Hepatocyte (in vitro differentiated cells): Measurements from ENCODE around the gene CACTIN. TPM values are rescaled to one million over a fixed set of nuclear protein-coding genes. Genes with fewer than 3 reads are reported as not detected.

Experiments
- DNase-seq: peaks from one replicate; pipeline ENCODE4 v3.0.0-alpha.2; 2016; ENCODE audit warnings: low spot score
- H2AFZ ChIP-seq: fragments of 200-600 bp; sonication (generic); 2 replicates; pipeline ENCODE4 v1.6.0; 2016; ENCODE audit warnings: antibody characterized with exemption, mild to moderate bottlenecking
- H3K27ac ChIP-seq: fragments of 200-600 bp; sonication (generic); 2 replicates; pipeline ENCODE4 v1.5.1; 2016; ENCODE audit warnings: mild to moderate bottlenecking
- H3K27me3 ChIP-seq: fragments of 200-600 bp; sonication (generic); 2 replicates; pipeline ENCODE4 v1.6.1; 2016
- H3K36me3 ChIP-seq: fragments of 200-600 bp; sonication (generic); replicated peaks from 2 replicates; pipeline ENCODE4 v1.5.1; 2016; ENCODE audit warnings: low read depth; ENCODE audit not compliant: insufficient read depth
- H3K4me1 ChIP-seq: fragments of 200-600 bp; sonication (generic); 2 replicates; pipeline ENCODE4 v1.5.1; 2016; ENCODE audit warnings: mild to moderate bottlenecking, moderate library complexity; ENCODE audit not compliant: insufficient read depth
- H3K4me2 ChIP-seq: fragments of 200-600 bp; sonication (generic); 2 replicates; pipeline ENCODE4 v1.6.0; 2016
- H3K4me3 ChIP-seq: fragments of 200-600 bp; sonication (generic); 2 replicates; pipeline ENCODE4 v1.5.1; 2016; ENCODE audit warnings: mild to moderate bottlenecking
- H3K79me2 ChIP-seq: fragments of 200-600 bp; sonication (generic); 2 replicates; pipeline ENCODE4 v1.6.0; 2017; ENCODE audit warnings: mild to moderate bottlenecking
- H3K9me2 ChIP-seq: fragments of 200-600 bp; sonication (generic); replicated peaks from 2 replicates; pipeline ENCODE4 v1.6.0; 2017; ENCODE audit warnings: mild to moderate bottlenecking; ENCODE audit not compliant: insufficient read depth
- H3K9me3 ChIP-seq: fragments of 200-600 bp; sonication (generic); 2 replicates; pipeline ENCODE4 v1.5.1; 2016; ENCODE audit warnings: low read depth, mild to moderate bottlenecking
- H4K20me1 ChIP-seq: fragments of 200-600 bp; sonication (generic); 2 replicates; pipeline ENCODE4 v1.6.0; 2016; ENCODE audit warnings: mild to moderate bottlenecking; ENCODE audit not compliant: insufficient read depth, poor library complexity, severe bottlenecking
- EZH2 ChIP-seq: fragments of 200-600 bp; sonication (generic); IDR thresholded peaks from 2 replicates; pipeline ENCODE4 v1.6.1; 2016; ENCODE audit warnings: antibody characterized with exemption, mild to moderate bottlenecking, borderline replicate concordance
- EZH2phosphoT487 ChIP-seq: fragments of 200-600 bp; sonication (generic); IDR thresholded peaks from one replicate; pipeline ENCODE4 v1.6.1; 2018; ENCODE audit warnings: antibody characterized with exemption, mild to moderate bottlenecking, low read depth, moderate library complexity; ENCODE audit not compliant: unreplicated experiment, severe bottlenecking
- WGBS: methylation state at CpG from one replicate; pipeline ENCODE4 v1.1.6; 2016; ENCODE audit warnings: low lambda C conversion rate; ENCODE audit errors: missing lambda C conversion rate; 5-methylcytosine and 5-hydroxymethylcytosine counted together
- polyA plus RNA-seq: library from polyadenylated mRNA; unstranded; fragments of >200 nt; fragmentation: Nextera tagmentation; extraction: Ambion mirVana; gene quantifications from 2 replicates; pipeline ENCODE4 v1.2.1, GENCODE V29; 2016
- total RNA-seq: library from RNA; depleted of rRNA; stranded (reverse); fragments of >200 nt; gene quantifications from 2 replicates; pipeline ENCODE4 v1.2.3, GENCODE V29; 2014
- TF ChIP-seq, protein P1 (sequence below): fragments of 200-600 bp; sonication (generic); IDR thresholded peaks from 2 replicates; pipeline ENCODE4 v1.5.1; 2016; ENCODE audit warnings: antibody characterized with exemption, mild to moderate bottlenecking; ENCODE audit not compliant: poor library complexity

Gene CACTIN
- total and polyA plus RNA-seq, 2 experiments from 2014 or later, result 15.7 to 18.3 TPM

GRCh38 chr19:3642296-3642695, 15.7 kb upstream of the CACTIN start:
- no peak for DNase-seq
- H3K79me2 ChIP-seq, result no peaks in the 10 kb centered on the region
- H4K20me1 ChIP-seq, result no peaks in the 10 kb centered on the region
- no peak overlapping the region for H3K27ac ChIP-seq
- H3K4me3 ChIP-seq, result no peak overlapping the region
- 95% methylated on average over 17 of the region's 17 CpGs for WGBS
- no peaks in the 10 kb centered on the region for H3K27me3 ChIP-seq
- H3K9me2 ChIP-seq, result no peaks in the 10 kb centered on the region
- H3K36me3 ChIP-seq, result no peaks in the 10 kb centered on the region
- H3K9me3 ChIP-seq, result no peaks in the 10 kb centered on the region
- no peak overlapping the region for H3K4me2 ChIP-seq
- no peaks in the 10 kb centered on the region for H3K4me1 ChIP-seq
- H2AFZ ChIP-seq, result no peak overlapping the region
- TF ChIP-seq EZH2phosphoT487, result no peak
- TF ChIP-seq, protein P1, sequence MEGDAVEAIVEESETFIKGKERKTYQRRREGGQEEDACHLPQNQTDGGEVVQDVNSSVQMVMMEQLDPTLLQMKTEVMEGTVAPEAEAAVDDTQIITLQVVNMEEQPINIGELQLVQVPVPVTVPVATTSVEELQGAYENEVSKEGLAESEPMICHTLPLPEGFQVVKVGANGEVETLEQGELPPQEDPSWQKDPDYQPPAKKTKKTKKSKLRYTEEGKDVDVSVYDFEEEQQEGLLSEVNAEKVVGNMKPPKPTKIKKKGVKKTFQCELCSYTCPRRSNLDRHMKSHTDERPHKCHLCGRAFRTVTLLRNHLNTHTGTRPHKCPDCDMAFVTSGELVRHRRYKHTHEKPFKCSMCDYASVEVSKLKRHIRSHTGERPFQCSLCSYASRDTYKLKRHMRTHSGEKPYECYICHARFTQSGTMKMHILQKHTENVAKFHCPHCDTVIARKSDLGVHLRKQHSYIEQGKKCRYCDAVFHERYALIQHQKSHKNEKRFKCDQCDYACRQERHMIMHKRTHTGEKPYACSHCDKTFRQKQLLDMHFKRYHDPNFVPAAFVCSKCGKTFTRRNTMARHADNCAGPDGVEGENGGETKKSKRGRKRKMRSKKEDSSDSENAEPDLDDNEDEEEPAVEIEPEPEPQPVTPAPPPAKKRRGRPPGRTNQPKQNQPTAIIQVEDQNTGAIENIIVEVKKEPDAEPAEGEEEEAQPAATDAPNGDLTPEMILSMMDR, result no peak
- no peak for TF ChIP-seq EZH2

- H4K20me1 ChIP-seq, result no peaks in the 10 kb centered on the region
- H3K9me2 ChIP-seq, result no peaks in the 10 kb centered on the region
- no peaks in the 10 kb centered on the region for H3K4me1 ChIP-seq
- H3K36me3 ChIP-seq, result no peaks in the 10 kb centered on the region
- TF ChIP-seq EZH2, result no peak
- no peak for TF ChIP-seq EZH2phosphoT487
- TF ChIP-seq, protein P1, result no peak
- H3K27me3 ChIP-seq, result no peaks in the 10 kb centered on the region
- no peak overlapping the region for H2AFZ ChIP-seq
- H3K4me2 ChIP-seq, result no peak overlapping the region
- WGBS, result 97% methylated on average over 28 of the region's 28 CpGs
- no peaks in the 10 kb centered on the region for H3K79me2 ChIP-seq
- H3K4me3 ChIP-seq, result no peak overlapping the region
- H3K27ac ChIP-seq, result no peak overlapping the region
- no peak for DNase-seq
- no peaks in the 10 kb centered on the region for H3K9me3 ChIP-seq
These were observed 15.1 kb upstream of the CACTIN start for GRCh38 chr19:3641515-3642269.

DNA sequence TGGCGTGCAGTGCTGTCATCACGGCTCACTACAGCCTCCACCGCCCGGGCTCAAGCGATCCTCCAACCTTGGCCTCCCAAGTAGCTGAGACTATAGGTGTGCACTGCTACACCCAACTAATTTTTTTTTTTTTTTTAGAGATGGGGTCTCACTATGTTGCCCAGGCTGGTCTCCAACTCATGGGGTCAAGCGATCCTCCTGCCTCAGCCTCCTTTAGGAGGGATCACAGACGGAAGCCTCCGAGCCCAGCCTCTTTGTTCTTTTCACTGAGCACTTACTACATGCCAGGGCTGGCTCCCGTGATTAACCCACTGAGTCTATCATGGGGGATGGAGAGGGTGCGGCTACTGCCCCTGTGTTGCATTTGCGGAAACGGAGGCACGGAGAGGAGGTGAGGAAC, 12.9 kb upstream of the CACTIN start:
- no peak overlapping the region for H3K27ac ChIP-seq
- TF ChIP-seq EZH2, result no peak
- TF ChIP-seq, protein P1, result no peak
- TF ChIP-seq EZH2phosphoT487, result no peak
- H3K4me2 ChIP-seq, result no peak overlapping the region
- H3K4me3 ChIP-seq, result no peak overlapping the region
- 98% methylated on average over 13 of the region's 13 CpGs for WGBS
- H3K9me2 ChIP-seq, result no peaks in the 10 kb centered on the region
- H4K20me1 ChIP-seq, result no peaks in the 10 kb centered on the region
- no peaks in the 10 kb centered on the region for H3K36me3 ChIP-seq
- DNase-seq, result no peak
- no peak overlapping the region for H2AFZ ChIP-seq
- no peaks in the 10 kb centered on the region for H3K4me1 ChIP-seq
- H3K79me2 ChIP-seq, result no peaks in the 10 kb centered on the region
- no peaks in the 10 kb centered on the region for H3K9me3 ChIP-seq
- no peaks in the 10 kb centered on the region for H3K27me3 ChIP-seq
